Parathyroid adenoma (tissue), 2 donors: ENCODE results near the gene ENTPD8.

Source experiments
- H2AFZ ChIP-seq: fragments of 300-600 bp; sonication (generic); one replicate; pipeline ENCODE4 v1.7.0; 2017; ENCODE audit warnings: antibody characterized with exemption, mild to moderate bottlenecking
- H3K27ac ChIP-seq: fragments of 300-600 bp; sonication (generic); one replicate; pipeline ENCODE4 v1.7.0; 2017
- H3K27me3 ChIP-seq: fragments of 300-600 bp; sonication (generic); one replicate; pipeline ENCODE4 v1.7.0; 2017; ENCODE audit warnings: low read length; ENCODE audit not compliant: control insufficient read depth, insufficient read depth
- H3K36me3 ChIP-seq: fragments of 300-600 bp; sonication (generic); one replicate; pipeline ENCODE4 v1.7.0; 2017; ENCODE audit warnings: low read length; ENCODE audit not compliant: control insufficient read depth, insufficient read depth
- H3K4me1 ChIP-seq: fragments of 300-600 bp; sonication (generic); one replicate; pipeline ENCODE4 v1.7.0; 2017; ENCODE audit warnings: control low read depth
- H3K4me2 ChIP-seq: fragments of 300-600 bp; sonication (generic); one replicate; pipeline ENCODE4 v1.7.0; 2017; ENCODE audit warnings: low read length
- H3K4me3 ChIP-seq: fragments of 300-600 bp; sonication (generic); one replicate; pipeline ENCODE4 v1.7.0; 2017; ENCODE audit warnings: low read depth, low read length
- H3K79me2 ChIP-seq: fragments of 300-600 bp; sonication (generic); one replicate; pipeline ENCODE4 v1.7.0; 2017; ENCODE audit warnings: control low read depth
- H3K9ac ChIP-seq: fragments of 300-600 bp; sonication (generic); one replicate; pipeline ENCODE4 v1.7.0; 2017; ENCODE audit warnings: mild to moderate bottlenecking
- H3K9me3 ChIP-seq: fragments of 300-600 bp; sonication (generic); one replicate; pipeline ENCODE4 v1.7.0; 2017; ENCODE audit warnings: low read length; ENCODE audit not compliant: control insufficient read depth
- CTCF ChIP-seq: fragments of 300-600 bp; sonication (generic); IDR thresholded peaks from one replicate; pipeline ENCODE4 v1.7.0; 2017; ENCODE audit warnings: antibody characterized with exemption, mild to moderate bottlenecking
- donor health status: primary hyperparathyroidism.

Gene ENTPD8

GRCh38 chr9:137454597-137455358, 13.6 kb upstream of the ENTPD8 start:
- Histone ChIP-seq H3K4me2 (no peak overlapping the region), H3K36me3 (no peaks in the 10 kb centered on the region), H3K79me2 (no peaks in the 10 kb centered on the region), H3K4me1 (no peaks in the 10 kb centered on the region), H2AFZ (no peak overlapping the region), H3K9me3 (no peaks in the 10 kb centered on the region), H3K4me3 (no peak overlapping the region), H3K27ac (no peak overlapping the region), H3K27me3 (no peaks in the 10 kb centered on the region), H3K9ac (no peak overlapping the region)
- no peak for TF ChIP-seq CTCF

DNA sequence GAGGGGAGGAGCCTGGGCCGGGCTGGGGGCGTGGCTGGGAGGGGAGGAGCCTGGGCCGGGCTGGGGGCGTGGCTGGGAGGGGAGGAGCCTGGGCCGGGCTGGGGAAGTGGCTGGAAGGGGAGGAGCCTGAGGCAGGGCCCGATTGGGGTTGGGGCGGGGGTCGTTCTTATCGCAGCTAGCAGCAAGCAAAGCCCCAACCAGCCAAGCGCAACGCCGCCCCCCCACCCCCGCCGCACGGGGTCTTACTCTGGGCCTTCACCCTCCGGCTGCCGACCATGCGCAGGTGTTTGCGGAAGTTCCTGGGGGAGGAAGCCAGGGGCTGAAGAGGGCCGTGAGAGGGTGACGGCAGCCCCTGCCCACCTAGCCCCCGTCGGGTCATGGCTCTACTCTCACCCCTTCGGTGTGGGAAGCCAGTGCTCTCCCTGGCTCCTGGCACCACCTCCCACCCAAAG, 13.0 kb upstream of the ENTPD8 start:
- no peak overlapping the region for H3K27ac ChIP-seq
- no peaks in the 10 kb centered on the region for H3K79me2 ChIP-seq
- no peak overlapping the region for H3K4me3 ChIP-seq
- H3K9me3 ChIP-seq = no peaks in the 10 kb centered on the region
- no peaks in the 10 kb centered on the region for H3K27me3 ChIP-seq
- H3K4me1 ChIP-seq = no peaks in the 10 kb centered on the region
- TF ChIP-seq CTCF = no peak
- no peak overlapping the region for H2AFZ ChIP-seq
- no peak overlapping the region for H3K4me2 ChIP-seq
- no peak overlapping the region for H3K9ac ChIP-seq
- no peaks in the 10 kb centered on the region for H3K36me3 ChIP-seq

DNA sequence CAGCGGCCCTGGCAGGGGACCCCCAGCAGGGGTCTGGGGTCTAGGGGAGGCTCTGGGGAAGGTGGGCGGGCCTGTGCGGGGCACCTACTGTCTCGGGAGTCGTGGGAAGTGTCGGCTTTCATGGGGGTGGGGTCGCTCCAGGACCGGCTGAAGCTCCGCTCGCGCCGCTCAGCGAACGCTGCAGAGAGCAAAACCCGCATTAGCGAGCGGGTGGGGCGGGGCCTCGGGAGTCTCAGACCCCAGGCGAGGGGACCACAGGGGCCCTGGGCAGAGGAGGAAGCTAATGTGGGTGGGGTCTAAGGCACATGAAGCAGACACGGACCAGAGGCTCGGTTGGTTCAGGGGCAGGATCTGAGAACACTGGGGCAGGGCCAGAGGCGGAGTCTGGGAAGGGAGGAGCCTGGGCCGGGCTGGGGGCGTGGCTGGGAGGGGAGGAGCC, 12.5 kb upstream of the ENTPD8 start:
- Histone ChIP-seq H3K9ac (no peak overlapping the region), H2AFZ (no peak overlapping the region), H3K4me3 (no peak overlapping the region), H3K36me3 (no peaks in the 10 kb centered on the region), H3K4me1 (no peaks in the 10 kb centered on the region), H3K27me3 (no peaks in the 10 kb centered on the region), H3K27ac (no peak overlapping the region), H3K79me2 (no peaks in the 10 kb centered on the region), H3K4me2 (no peak overlapping the region), H3K9me3 (no peaks in the 10 kb centered on the region)
- no peak for TF ChIP-seq CTCF

DNA sequence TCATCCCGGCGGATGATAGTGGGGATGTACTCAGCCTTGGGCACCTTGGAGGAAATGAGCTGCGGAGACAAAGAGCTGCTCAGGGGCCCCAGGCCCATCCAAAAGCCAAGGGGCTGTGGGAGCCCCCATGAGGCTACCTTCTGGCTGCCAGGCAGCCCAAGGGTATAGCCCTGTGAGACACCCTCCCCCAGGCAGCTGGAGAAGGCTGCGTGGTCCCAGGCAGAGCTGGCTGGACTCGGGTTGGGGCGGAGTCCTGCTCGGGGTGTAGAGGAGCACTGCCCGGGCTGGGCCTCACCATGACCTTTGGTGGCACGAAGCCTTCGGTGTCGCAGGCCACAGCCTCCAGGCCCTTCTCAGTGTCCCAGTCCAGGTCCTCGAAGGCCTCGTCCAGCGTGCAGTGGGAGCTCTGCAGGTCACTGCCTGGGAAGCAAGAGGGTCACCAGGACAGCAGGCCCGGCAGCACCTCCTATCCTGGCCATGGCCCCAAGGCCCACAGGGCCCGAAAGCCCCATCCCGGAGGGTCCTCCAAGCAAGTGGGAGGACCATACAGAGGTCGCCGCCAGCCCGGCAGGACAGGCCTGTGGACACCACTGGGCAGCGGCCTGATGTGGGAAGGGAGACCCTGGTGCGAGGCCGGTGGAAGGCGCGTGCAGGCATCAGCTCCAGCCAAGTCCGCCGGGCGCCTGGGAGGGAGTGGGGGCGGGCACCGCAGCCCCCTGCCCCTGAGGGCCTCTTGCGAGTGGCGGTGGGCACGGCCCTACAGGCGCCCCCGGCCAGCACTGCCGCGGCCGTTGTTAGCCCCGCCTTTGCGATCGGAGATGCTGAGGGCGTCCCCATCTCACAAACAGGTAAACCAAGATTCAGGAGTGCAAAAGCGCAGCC, 11.8 kb upstream of the ENTPD8 start:
- no peak overlapping the region for H3K27ac ChIP-seq
- no peaks in the 10 kb centered on the region for H3K4me1 ChIP-seq
- H3K79me2 ChIP-seq = no peaks in the 10 kb centered on the region
- no peaks in the 10 kb centered on the region for H3K36me3 ChIP-seq
- H3K4me3 ChIP-seq = no peak overlapping the region
- no peak overlapping the region for H2AFZ ChIP-seq
- no peaks in the 10 kb centered on the region for H3K9me3 ChIP-seq
- H3K4me2 ChIP-seq = no peak overlapping the region
- H3K27me3 ChIP-seq = no peaks in the 10 kb centered on the region
- H3K9ac ChIP-seq = no peak overlapping the region
- no peak for TF ChIP-seq CTCF
